HEK293 (cell line): ENCODE results near the gene MUC2.

Source experiments
- SP7 ChIP-seq: fragments of 450-650 bp; formaldehyde crosslinking; IDR thresholded peaks from 2 replicates; pipeline ENCODE4 v1.5.1; 2016; ENCODE audit warnings: missing biosample characterization, missing genetic modification characterization
- ZNF335 ChIP-seq: fragments of 450-650 bp; formaldehyde crosslinking; conservative IDR thresholded peaks from 2 replicates; pipeline ENCODE4 v1.5.1; 2016; ENCODE audit warnings: missing biosample characterization, missing genetic modification characterization
- TF ChIP-seq, protein P1 (sequence below): fragments of 450-650 bp; formaldehyde crosslinking; IDR thresholded peaks from 2 replicates; pipeline ENCODE4 v1.5.1; 2016; ENCODE audit warnings: missing biosample characterization, missing genetic modification characterization
- TF ChIP-seq, protein P2 (sequence below): fragments of 450-650 bp; formaldehyde crosslinking; IDR thresholded peaks from 2 replicates; pipeline ENCODE4 v1.5.1; 2016; ENCODE audit warnings: missing biosample characterization, missing genetic modification characterization, low read depth
- TF ChIP-seq, protein P3 (sequence below): fragments of 450-650 bp; formaldehyde crosslinking; IDR thresholded peaks from 2 replicates; pipeline ENCODE4 v1.5.1; 2016; ENCODE audit warnings: missing biosample characterization, missing genetic modification characterization

DNA sequence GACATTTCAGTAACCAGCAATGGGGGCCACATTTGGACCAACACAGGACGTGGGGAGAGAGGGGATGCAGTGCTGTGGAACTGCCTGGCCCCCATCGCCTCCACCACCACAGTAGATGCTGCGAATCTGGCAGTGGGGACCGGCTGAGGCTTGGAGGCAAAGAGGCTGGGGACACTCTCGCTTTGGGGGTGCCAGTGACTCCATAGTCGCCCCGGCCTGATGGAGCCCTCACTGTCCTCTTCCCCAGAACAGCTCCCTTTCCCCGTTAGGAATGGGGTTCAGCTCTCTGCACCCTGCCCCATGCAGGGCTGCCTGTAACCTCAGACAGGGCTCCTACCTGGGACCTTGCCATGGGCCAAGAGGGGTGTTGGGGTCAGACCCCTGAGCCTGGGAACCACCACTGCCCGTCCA is 1.8 kb upstream of the MUC2 start:
- TF ChIP-seq, protein P1, sequence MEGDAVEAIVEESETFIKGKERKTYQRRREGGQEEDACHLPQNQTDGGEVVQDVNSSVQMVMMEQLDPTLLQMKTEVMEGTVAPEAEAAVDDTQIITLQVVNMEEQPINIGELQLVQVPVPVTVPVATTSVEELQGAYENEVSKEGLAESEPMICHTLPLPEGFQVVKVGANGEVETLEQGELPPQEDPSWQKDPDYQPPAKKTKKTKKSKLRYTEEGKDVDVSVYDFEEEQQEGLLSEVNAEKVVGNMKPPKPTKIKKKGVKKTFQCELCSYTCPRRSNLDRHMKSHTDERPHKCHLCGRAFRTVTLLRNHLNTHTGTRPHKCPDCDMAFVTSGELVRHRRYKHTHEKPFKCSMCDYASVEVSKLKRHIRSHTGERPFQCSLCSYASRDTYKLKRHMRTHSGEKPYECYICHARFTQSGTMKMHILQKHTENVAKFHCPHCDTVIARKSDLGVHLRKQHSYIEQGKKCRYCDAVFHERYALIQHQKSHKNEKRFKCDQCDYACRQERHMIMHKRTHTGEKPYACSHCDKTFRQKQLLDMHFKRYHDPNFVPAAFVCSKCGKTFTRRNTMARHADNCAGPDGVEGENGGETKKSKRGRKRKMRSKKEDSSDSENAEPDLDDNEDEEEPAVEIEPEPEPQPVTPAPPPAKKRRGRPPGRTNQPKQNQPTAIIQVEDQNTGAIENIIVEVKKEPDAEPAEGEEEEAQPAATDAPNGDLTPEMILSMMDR (tag by site-specific recombination): no peak
- TF ChIP-seq, protein P2, sequence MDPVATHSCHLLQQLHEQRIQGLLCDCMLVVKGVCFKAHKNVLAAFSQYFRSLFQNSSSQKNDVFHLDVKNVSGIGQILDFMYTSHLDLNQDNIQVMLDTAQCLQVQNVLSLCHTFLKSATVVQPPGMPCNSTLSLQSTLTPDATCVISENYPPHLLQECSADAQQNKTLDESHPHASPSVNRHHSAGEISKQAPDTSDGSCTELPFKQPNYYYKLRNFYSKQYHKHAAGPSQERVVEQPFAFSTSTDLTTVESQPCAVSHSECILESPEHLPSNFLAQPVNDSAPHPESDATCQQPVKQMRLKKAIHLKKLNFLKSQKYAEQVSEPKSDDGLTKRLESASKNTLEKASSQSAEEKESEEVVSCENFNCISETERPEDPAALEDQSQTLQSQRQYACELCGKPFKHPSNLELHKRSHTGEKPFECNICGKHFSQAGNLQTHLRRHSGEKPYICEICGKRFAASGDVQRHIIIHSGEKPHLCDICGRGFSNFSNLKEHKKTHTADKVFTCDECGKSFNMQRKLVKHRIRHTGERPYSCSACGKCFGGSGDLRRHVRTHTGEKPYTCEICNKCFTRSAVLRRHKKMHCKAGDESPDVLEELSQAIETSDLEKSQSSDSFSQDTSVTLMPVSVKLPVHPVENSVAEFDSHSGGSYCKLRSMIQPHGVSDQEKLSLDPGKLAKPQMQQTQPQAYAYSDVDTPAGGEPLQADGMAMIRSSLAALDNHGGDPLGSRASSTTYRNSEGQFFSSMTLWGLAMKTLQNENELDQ: no peak
- TF ChIP-seq ZNF335 (tag by site-specific recombination) (no peak), SP7 (tag by site-specific recombination) (no peak)
- TF ChIP-seq, protein P3, sequence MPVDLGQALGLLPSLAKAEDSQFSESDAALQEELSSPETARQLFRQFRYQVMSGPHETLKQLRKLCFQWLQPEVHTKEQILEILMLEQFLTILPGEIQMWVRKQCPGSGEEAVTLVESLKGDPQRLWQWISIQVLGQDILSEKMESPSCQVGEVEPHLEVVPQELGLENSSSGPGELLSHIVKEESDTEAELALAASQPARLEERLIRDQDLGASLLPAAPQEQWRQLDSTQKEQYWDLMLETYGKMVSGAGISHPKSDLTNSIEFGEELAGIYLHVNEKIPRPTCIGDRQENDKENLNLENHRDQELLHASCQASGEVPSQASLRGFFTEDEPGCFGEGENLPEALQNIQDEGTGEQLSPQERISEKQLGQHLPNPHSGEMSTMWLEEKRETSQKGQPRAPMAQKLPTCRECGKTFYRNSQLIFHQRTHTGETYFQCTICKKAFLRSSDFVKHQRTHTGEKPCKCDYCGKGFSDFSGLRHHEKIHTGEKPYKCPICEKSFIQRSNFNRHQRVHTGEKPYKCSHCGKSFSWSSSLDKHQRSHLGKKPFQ (tag by site-specific recombination): no peak
